Mesothelial cell of epicardium (in vitro differentiated cells): Measurements from ENCODE around the gene FNDC3B. TPM values are rescaled to one million over a fixed set of nuclear protein-coding genes. Genes with fewer than 3 reads are reported as not detected.
A peak's percentile ranks its signal among the peaks of the same experiment; 100 is the strongest.

Experiments
- DNase-seq, 2 experiments: peaks; one replicate each; pipeline ENCODE4 v3.0.0; 2021; ENCODE audit warnings: low spot score in 2 of 2; ENCODE audit not compliant: unreplicated experiment in 2 of 2
- H3K27ac Mint-ChIP-seq: 2 replicates; pipeline ENCODE4 v1.8.0; 2021; ENCODE audit warnings: mixed read lengths
- H3K27me3 Mint-ChIP-seq: 2 replicates; pipeline ENCODE4 v1.8.0; 2021; ENCODE audit warnings: low read depth, mixed read lengths
- H3K36me3 Mint-ChIP-seq: 2 replicates; pipeline ENCODE4 v1.8.0; 2021; ENCODE audit warnings: mixed read lengths
- H3K4me1 Mint-ChIP-seq: 2 replicates; pipeline ENCODE4 v1.8.0; 2021; ENCODE audit warnings: mixed read lengths
- H3K4me3 Mint-ChIP-seq: 2 replicates; pipeline ENCODE4 v1.8.0; 2021; ENCODE audit warnings: mild to moderate bottlenecking, moderate library complexity, mixed read lengths
- H3K9me3 Mint-ChIP-seq: 2 replicates; pipeline ENCODE4 v1.8.0; 2021; ENCODE audit warnings: mixed read lengths
- total RNA-seq: library from RNA; stranded (reverse); gene quantifications from 3 replicates; pipeline ENCODE4 v1.2.1, GENCODE V29; 2021
- TF ChIP-seq, protein P1 (sequence below): fragments of 200-600 bp; sonication (generic); IDR thresholded peaks from one replicate; pipeline ENCODE4 v1.5.0; 2021; ENCODE audit warnings: antibody characterized with exemption; ENCODE audit not compliant: unreplicated experiment

Gene FNDC3B
- total RNA-seq, 1 donor from 2014 or later = 131 TPM

DNA sequence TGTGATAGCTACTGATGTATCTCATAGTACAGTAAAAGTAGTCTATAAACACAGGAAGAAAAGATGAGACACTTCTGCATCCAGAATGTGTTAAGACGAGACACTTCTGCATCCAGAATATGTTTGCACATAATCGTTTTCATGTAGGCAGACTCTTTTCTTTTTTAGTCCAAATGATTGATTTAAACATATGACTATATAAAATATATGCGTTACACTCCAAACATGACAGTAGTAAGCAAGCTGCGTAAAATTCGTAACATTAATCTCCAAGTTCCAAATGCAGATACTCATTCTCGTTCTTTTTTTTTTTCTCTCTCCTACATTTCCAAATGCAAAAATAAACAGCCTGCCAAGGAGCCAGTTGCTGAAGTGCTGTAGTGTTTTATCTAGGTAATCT lies 82.6 kb downstream of the FNDC3B start:
- Mint-ChIP-seq H3K4me3 (no peak overlapping the region), H3K27ac (no peak overlapping the region), H3K36me3 (peaks cover 37% of the 10 kb centered on the region), H3K9me3 (no peaks in the 10 kb centered on the region), H3K4me1 (peaks cover 28% of the 10 kb centered on the region), H3K27me3 (no peaks in the 10 kb centered on the region)
- DNase-seq = no peak
- TF ChIP-seq, protein P1, sequence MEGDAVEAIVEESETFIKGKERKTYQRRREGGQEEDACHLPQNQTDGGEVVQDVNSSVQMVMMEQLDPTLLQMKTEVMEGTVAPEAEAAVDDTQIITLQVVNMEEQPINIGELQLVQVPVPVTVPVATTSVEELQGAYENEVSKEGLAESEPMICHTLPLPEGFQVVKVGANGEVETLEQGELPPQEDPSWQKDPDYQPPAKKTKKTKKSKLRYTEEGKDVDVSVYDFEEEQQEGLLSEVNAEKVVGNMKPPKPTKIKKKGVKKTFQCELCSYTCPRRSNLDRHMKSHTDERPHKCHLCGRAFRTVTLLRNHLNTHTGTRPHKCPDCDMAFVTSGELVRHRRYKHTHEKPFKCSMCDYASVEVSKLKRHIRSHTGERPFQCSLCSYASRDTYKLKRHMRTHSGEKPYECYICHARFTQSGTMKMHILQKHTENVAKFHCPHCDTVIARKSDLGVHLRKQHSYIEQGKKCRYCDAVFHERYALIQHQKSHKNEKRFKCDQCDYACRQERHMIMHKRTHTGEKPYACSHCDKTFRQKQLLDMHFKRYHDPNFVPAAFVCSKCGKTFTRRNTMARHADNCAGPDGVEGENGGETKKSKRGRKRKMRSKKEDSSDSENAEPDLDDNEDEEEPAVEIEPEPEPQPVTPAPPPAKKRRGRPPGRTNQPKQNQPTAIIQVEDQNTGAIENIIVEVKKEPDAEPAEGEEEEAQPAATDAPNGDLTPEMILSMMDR = no peak

DNA sequence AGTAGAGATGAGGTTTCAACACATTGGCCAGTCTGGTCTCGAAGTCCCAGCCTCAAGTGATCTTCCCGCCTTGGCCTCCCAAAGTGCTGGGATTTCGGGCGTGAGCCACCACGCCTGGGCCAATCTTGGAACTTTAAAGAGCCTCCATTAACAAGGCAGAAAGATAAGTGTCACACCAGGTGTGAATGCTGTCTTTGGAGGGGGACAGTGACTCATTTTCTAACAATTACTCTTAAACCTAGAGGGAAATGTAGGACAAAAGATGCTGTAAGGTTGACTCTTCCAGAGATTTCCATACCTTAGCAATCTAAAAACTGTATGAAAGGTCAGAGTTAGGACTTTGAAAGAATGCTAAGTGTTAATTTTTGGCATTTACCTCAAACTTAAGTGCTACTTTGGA lies 84.9 kb downstream of the FNDC3B start:
- no peak overlapping the region for H3K4me3 Mint-ChIP-seq
- H3K36me3 Mint-ChIP-seq = peaks cover 30% of the 10 kb centered on the region
- TF ChIP-seq, protein P1 = no peak
- peaks cover 34% of the 10 kb centered on the region for H3K4me1 Mint-ChIP-seq
- no peaks in the 10 kb centered on the region for H3K9me3 Mint-ChIP-seq
- no peaks in the 10 kb centered on the region for H3K27me3 Mint-ChIP-seq
- no peak overlapping the region for H3K27ac Mint-ChIP-seq
- no peak for DNase-seq

DNA sequence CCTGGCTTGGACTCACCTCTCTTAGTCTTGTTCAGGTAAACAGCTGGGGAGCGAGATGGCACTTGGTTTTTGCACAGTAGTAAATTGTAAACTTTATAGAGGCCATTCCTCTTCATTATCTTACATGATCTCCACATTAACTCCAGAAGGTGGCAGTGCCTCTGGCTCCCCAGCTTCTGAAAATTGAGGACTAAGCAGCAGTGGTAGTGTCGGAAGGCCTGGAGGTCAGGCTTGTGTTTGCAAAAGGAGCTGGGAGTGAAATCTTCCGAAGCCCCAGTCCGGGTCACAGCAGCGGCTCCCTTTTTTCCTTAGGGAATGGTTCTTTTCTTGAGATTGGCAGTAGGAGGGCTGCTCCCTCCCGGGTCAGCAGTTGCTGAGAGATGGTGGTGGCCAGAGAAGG lies 85.7 kb downstream of the FNDC3B start:
- peaks cover 37% of the 10 kb centered on the region for H3K4me1 Mint-ChIP-seq
- H3K36me3 Mint-ChIP-seq = peaks cover 30% of the 10 kb centered on the region

DNA sequence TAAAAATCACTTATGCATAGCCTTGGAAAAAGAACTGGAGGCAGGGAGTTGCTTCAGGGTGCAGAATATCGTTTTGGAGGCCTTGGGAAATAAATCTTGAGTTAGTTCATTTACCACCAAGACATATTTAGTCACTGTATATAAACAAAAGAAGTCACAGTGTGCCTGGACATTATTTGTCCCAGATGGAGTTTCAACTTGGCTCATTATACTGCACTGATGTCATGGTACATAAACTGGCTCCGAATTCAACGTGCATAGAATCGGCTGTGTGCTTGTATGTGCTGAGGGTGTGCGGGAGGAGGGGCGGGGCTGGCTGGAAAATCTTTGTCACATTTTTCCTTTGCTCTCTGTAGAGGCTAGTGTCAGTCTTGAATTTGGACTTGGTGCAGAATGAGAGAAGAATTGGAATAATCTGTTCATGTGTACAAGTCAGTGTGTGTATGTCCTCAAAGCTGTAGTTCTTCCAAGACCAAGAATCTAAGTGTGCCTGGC lies 86.6 kb downstream of the FNDC3B start:
- Mint-ChIP-seq H3K27ac (peak overlapping the region; percentile 80), H3K4me1 (peaks cover 44% of the 10 kb centered on the region), H3K27me3 (no peaks in the 10 kb centered on the region), H3K9me3 (no peaks in the 10 kb centered on the region), H3K36me3 (peaks cover 27% of the 10 kb centered on the region), H3K4me3 (no peak overlapping the region)
- TF ChIP-seq, protein P1 = no peak
- DNase-seq = no peak

More for the DNA sequence above, 85.7 kb downstream of the FNDC3B start:
- Mint-ChIP-seq H3K9me3 (no peaks in the 10 kb centered on the region), H3K27me3 (no peaks in the 10 kb centered on the region), H3K27ac (peak overlapping the region; percentile 40), H3K4me3 (no peak overlapping the region)
- DNase-seq = no peak
- TF ChIP-seq, protein P1 = no peak

DNA sequence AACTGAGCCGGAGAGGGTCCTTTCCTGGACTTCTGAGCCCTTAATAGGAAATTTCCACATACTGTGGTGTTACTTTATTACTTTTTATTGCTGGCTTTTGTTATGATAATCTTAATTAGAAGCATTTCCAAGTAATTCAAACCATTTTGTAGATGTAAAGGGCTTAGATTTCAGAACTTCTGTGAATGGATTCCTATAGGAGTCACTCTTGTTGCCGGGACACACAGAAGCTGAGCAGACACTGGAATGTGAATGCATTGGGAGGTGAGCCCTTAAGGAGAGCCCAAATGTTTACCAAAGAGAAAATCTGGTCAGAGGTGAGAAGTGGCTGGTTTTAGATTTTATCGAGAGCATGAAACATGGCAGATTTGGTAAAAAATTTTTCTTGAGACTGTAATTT lies 87.4 kb downstream of the FNDC3B start:
- H3K9me3 Mint-ChIP-seq = no peaks in the 10 kb centered on the region
- H3K27ac Mint-ChIP-seq = peak overlapping the region; percentile 80
- H3K27me3 Mint-ChIP-seq = no peaks in the 10 kb centered on the region
- TF ChIP-seq, protein P1 = no peak
- H3K4me3 Mint-ChIP-seq = no peak overlapping the region
- H3K36me3 Mint-ChIP-seq = peaks cover 27% of the 10 kb centered on the region
- H3K4me1 Mint-ChIP-seq = peaks cover 45% of the 10 kb centered on the region
- DNase-seq = no peak

DNA sequence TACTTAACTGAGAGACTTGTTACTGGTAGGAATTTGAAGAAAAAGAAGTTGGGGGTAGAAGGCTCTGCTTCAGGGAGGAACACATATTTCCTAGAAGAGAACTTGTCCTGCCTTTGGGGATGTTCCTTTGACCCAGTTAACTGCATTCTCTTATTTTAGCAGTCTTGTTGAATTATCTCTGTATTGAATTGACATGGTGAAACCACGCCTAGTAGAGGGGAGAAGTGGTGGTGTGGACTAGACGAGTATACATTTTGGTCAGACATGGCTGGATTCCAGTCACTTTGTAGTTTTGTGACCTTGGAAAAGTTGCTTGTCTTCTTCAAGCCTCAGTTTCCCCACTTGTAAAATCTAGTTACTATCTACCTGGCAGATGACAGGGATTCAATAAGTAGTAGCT lies 87.8 kb downstream of the FNDC3B start:
- H3K9me3 Mint-ChIP-seq = no peaks in the 10 kb centered on the region

More for the DNA sequence above, 87.8 kb downstream of the FNDC3B start:
- Mint-ChIP-seq H3K4me3 (no peak overlapping the region), H3K4me1 (peaks cover 49% of the 10 kb centered on the region), H3K27me3 (no peaks in the 10 kb centered on the region), H3K36me3 (peaks cover 27% of the 10 kb centered on the region), H3K27ac (no peak overlapping the region)
- TF ChIP-seq, protein P1 = no peak
- no peak for DNase-seq
